Measurements from ENCODE around the gene CAPN2. TPM values are rescaled to one million over a fixed set of nuclear protein-coding genes. Genes with fewer than 3 reads are reported as not detected.
A peak's percentile ranks its signal among the peaks of the same experiment; 100 is the strongest.

CAPN2 gene
- total RNA-seq, 1 experiment from 2014 or later: 513 TPM

GRCh38 chr1:223682502-223682901 lies 29.8 kb upstream of the CAPN2 start:
- no peak for DNase-seq (ENCODE audit: unreplicated experiment)

GRCh38 chr1:223683586-223684487 lies 28.5 kb upstream of the CAPN2 start:
- TF ChIP-seq CTCF (IDR thresholded peaks at IDR 0.05; ENCODE audit: unreplicated experiment): peak; percentile 94
- no TSS peak for BruUV-seq (replicated peaks)
- ChIA-PET POLR2A (interaction anchor here (1.0 to 2.7 kb wide), 5 partner anchors 18 to 971 kb away, joined by 3 to 18 read pairs (median 4); partner anchors contain the start of genes AIDA, BROX and CAPN8), CTCF (interaction anchor here (0.6 to 13.2 kb wide), 76 partner anchors 9 to 955 kb away, joined by 3 to 324 read pairs (median 4); partner anchors contain the start of genes FAM177B and TLR5)
- Mint-ChIP-seq H3K27ac (ENCODE audit: low read depth, unreplicated experiment) (no peak overlapping the region), H3K4me3 (ENCODE audit: unreplicated experiment) (no peak overlapping the region), H3K4me1 (ENCODE audit: insufficient read depth, unreplicated experiment) (peaks cover 6% of the 10 kb centered on the region), H3K9me3 (ENCODE audit: unreplicated experiment) (no peaks in the 10 kb centered on the region), H3K27me3 (ENCODE audit: insufficient read depth, unreplicated experiment) (no peaks in the 10 kb centered on the region), H3K36me3 (ENCODE audit: insufficient read depth, unreplicated experiment) (no peaks in the 10 kb centered on the region)
- peak; percentile 85 for DNase-seq (ENCODE audit: unreplicated experiment)
- intact Hi-C loops (cut with micrococcal nuclease): loop anchor here (1.0 to 5.0 kb wide), 6 partner anchors 153 to 946 kb away; no protein-coding TSS in a partner anchor

More at GRCh38 chr1:223682502-223682901, 29.8 kb upstream of the CAPN2 start:
- no peak for TF ChIP-seq CTCF (IDR thresholded peaks at IDR 0.05; ENCODE audit: unreplicated experiment)
- CTCF ChIA-PET: interaction anchor here (0.6 to 13.2 kb wide), 20 partner anchors 9 to 1221 kb away, joined by 3 to 324 read pairs (median 7); partner anchors contain the start of gene TLR5
- no TSS peak for BruUV-seq (replicated peaks)
- Mint-ChIP-seq H3K36me3 (ENCODE audit: insufficient read depth, unreplicated experiment) (no peaks in the 10 kb centered on the region), H3K9me3 (ENCODE audit: unreplicated experiment) (no peaks in the 10 kb centered on the region), H3K27me3 (ENCODE audit: insufficient read depth, unreplicated experiment) (no peaks in the 10 kb centered on the region), H3K27ac (ENCODE audit: low read depth, unreplicated experiment) (no peak overlapping the region), H3K4me1 (ENCODE audit: insufficient read depth, unreplicated experiment) (peaks cover 6% of the 10 kb centered on the region), H3K4me3 (ENCODE audit: unreplicated experiment) (no peak overlapping the region)
- POLR2A ChIA-PET: interaction anchor here (1.0 to 1.8 kb wide), 2 partner anchors 17 to 970 kb away, joined by 3 to 4 read pairs; partner anchors contain the start of genes AIDA, BROX and CAPN8
- intact Hi-C loops (cut with micrococcal nuclease): loop anchor here (5.0 kb wide), 1 partner anchor 590 kb away; no protein-coding TSS in a partner anchor

- Mint-ChIP-seq H3K9me3 (ENCODE audit: unreplicated experiment) (no peaks in the 10 kb centered on the region), H3K27me3 (ENCODE audit: insufficient read depth, unreplicated experiment) (no peaks in the 10 kb centered on the region)
These were observed 27.9 kb upstream of the CAPN2 start for GRCh38 chr1:223684488-223684792.

More at GRCh38 chr1:223684488-223684792, 27.9 kb upstream of the CAPN2 start:
- DNase-seq (ENCODE audit: unreplicated experiment): no peak
- BruUV-seq (replicated peaks): no TSS peak
- ChIA-PET CTCF (interaction anchor here (0.6 to 13.2 kb wide), 34 partner anchors 9 to 956 kb away, joined by 3 to 324 read pairs (median 5); partner anchors contain the start of gene TLR5), POLR2A (interaction anchor here (1.3 to 2.7 kb wide), 4 partner anchors 325 to 972 kb away, joined by 4 to 18 read pairs (median 4); partner anchors contain the start of genes AIDA and BROX)
- intact Hi-C loops (cut with micrococcal nuclease): loop anchor here (1.0 to 5.0 kb wide), 6 partner anchors 153 to 946 kb away; no protein-coding TSS in a partner anchor
- Mint-ChIP-seq H3K36me3 (ENCODE audit: insufficient read depth, unreplicated experiment) (no peaks in the 10 kb centered on the region), H3K4me3 (ENCODE audit: unreplicated experiment) (no peak overlapping the region), H3K27ac (ENCODE audit: low read depth, unreplicated experiment) (no peak overlapping the region), H3K4me1 (ENCODE audit: insufficient read depth, unreplicated experiment) (peaks cover 6% of the 10 kb centered on the region)
- TF ChIP-seq CTCF (IDR thresholded peaks at IDR 0.05; ENCODE audit: unreplicated experiment): no peak
